Suprapubic skin (tissue), 4 donors: ENCODE measurements around the gene KTI12. TPM values are rescaled to one million over a fixed set of nuclear protein-coding genes. Genes with fewer than 3 reads are reported as not detected.
A peak's percentile ranks its signal among the peaks of the same experiment; 100 is the strongest.

Source experiments
- DNase-seq, 2 donors: peaks; one replicate each; pipeline ENCODE4 v3.0.0-alpha.2; 2019; ENCODE audit warnings: low spot score in 2 of 2
- H3K27ac ChIP-seq: fragments of 200-600 bp; sonication (generic); one replicate; pipeline ENCODE4 v1.5.1; 2019
- H3K27me3 ChIP-seq: fragments of 200-600 bp; sonication (generic); one replicate; pipeline ENCODE4 v1.5.1; 2019
- H3K36me3 ChIP-seq: fragments of 200-600 bp; sonication (generic); one replicate; pipeline ENCODE4 v1.5.1; 2019
- H3K4me1 ChIP-seq: fragments of 200-600 bp; sonication (generic); one replicate; pipeline ENCODE4 v1.5.1; 2019
- H3K4me3 ChIP-seq: fragments of 200-600 bp; sonication (generic); one replicate; pipeline ENCODE4 v1.5.1; 2019; ENCODE audit warnings: mild to moderate bottlenecking
- H3K9me3 ChIP-seq: fragments of 200-600 bp; sonication (generic); one replicate; pipeline ENCODE4 v1.5.1; 2019
- EP300 ChIP-seq: sonication (generic); formaldehyde crosslinking; IDR thresholded peaks from one replicate; pipeline ENCODE4 v1.6.1; 2017; ENCODE audit warnings: antibody characterized with exemption
- POLR2A ChIP-seq, 2 donors: fragments of 450-650 bp; IDR thresholded peaks; one replicate each; pipeline ENCODE4 v1.6.1; 2017; ENCODE audit warnings: antibody characterized with exemption in 2 of 2, mild to moderate bottlenecking in 2 of 2, moderate library complexity in 2 of 2
- POLR2AphosphoS5 ChIP-seq, 3 donors: sonication (generic); formaldehyde crosslinking; IDR thresholded peaks; one replicate each; pipeline ENCODE4 v1.6.1; 2017; ENCODE audit warnings: antibody characterized with exemption in 3 of 3
- WGBS: methylation state at CpG from one replicate; pipeline ENCODE4 v1.1.5; 2018; 5-methylcytosine and 5-hydroxymethylcytosine counted together
- total RNA-seq, 4 donors: library from RNA; depleted of rRNA; stranded (reverse); fragments of >200 nt; gene quantifications; one replicate each; pipeline ENCODE4 v1.1.0, GENCODE V29; 2016
- TF ChIP-seq, protein P1 (sequence below), 2 donors: fragments of 200-600 bp in 1 of 2; fragments of 450-650 bp in 1 of 2; sonication (generic) in 1 of 2; IDR thresholded peaks; one replicate each; pipeline ENCODE4 v1.5.1; 2016 to 2019; ENCODE audit warnings: antibody characterized with exemption in 2 of 2, mild to moderate bottlenecking in 1 of 2, moderate library complexity in 1 of 2

Gene KTI12
- total RNA-seq, 4 donors from 2014 or later = 8.0 to 15.9 (median 9.5) TPM

DNA sequence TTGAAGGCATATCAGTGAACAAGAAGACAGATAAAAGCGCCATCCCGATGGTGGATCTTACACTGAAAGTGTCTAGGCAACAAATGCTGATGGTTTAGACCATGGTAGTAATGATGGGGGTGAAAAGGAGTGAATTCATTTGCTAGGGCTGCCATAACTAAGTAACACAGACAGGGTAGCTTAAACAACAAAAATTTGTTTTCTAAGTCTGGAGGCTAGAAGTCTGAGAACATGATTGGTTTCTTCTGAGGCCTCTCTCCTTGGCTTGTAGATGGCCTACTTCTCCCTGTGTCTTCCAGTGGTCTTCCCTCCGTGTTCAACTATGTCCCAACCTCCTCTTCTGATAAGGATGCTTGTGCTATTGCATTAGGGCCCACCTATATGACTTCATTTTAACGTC lies 29.7 kb downstream of the KTI12 start:
- no peak for DNase-seq
- peaks cover 26% of the 10 kb centered on the region for H3K27me3 ChIP-seq
- no peak overlapping the region for H3K4me3 ChIP-seq
- no peak for TF ChIP-seq EP300
- TF ChIP-seq, protein P1, sequence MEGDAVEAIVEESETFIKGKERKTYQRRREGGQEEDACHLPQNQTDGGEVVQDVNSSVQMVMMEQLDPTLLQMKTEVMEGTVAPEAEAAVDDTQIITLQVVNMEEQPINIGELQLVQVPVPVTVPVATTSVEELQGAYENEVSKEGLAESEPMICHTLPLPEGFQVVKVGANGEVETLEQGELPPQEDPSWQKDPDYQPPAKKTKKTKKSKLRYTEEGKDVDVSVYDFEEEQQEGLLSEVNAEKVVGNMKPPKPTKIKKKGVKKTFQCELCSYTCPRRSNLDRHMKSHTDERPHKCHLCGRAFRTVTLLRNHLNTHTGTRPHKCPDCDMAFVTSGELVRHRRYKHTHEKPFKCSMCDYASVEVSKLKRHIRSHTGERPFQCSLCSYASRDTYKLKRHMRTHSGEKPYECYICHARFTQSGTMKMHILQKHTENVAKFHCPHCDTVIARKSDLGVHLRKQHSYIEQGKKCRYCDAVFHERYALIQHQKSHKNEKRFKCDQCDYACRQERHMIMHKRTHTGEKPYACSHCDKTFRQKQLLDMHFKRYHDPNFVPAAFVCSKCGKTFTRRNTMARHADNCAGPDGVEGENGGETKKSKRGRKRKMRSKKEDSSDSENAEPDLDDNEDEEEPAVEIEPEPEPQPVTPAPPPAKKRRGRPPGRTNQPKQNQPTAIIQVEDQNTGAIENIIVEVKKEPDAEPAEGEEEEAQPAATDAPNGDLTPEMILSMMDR (IDR thresholded peaks at IDR 0.05) = no peak
- no peak for TF ChIP-seq POLR2A (IDR thresholded peaks at IDR 0.05)
- TF ChIP-seq POLR2AphosphoS5 (IDR thresholded peaks at IDR 0.05) = no peak
- H3K9me3 ChIP-seq = no peaks in the 10 kb centered on the region
- peaks cover 5% of the 10 kb centered on the region for H3K4me1 ChIP-seq
- 60% methylated on average over 4 of the region's 4 CpGs for WGBS
- no peak overlapping the region for H3K27ac ChIP-seq
- no peaks in the 10 kb centered on the region for H3K36me3 ChIP-seq

DNA sequence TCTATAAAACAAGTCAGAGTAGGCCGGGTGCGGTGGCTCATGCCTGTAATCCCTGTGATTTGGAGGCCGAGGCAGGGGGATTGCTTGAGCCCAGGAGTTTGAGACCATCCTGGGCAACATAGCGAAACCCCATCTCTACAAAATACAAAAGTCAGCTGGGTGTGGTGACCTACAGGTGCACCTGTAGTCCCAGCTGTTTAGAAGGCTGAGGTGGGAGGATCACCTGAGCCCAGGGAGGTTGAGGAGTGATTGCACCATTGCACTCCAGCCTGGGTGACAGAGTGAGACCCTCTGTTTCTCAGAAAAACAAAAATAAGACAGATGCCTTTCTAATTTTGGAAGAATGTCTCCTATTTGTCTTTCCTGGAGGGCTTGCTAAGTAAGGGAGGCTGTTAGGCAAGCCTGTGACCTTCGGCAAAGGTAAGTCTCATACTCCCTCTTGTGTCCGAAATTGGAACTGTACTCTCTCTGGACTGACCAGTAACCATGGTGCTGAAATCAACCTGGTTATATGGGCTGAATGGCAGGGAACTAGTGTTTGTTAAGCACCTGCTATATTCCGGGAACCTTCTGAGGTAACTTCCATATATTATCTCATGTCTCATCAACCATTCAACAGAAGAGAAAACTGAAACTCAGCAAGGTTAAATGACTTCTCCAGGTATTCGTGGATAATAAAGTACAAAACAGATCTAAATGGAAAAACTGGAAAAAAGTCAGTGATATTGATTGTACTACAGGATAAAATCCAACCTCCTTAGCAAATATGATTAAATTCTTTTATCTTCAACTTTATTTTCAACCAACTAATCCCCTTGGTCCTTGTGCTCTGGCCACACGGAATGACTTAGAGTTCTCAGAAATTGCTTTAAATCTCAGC lies 31.3 kb downstream of the KTI12 start:
- peaks cover 26% of the 10 kb centered on the region for H3K27me3 ChIP-seq
- no peak for DNase-seq
- no peak for TF ChIP-seq POLR2AphosphoS5 (IDR thresholded peaks at IDR 0.05)
- TF ChIP-seq, protein P1 (IDR thresholded peaks at IDR 0.05) = peak; percentile 87 to 91
- peaks cover under 1% of the 10 kb centered on the region for H3K4me1 ChIP-seq
- WGBS = 55% methylated on average over 9 of the region's 9 CpGs
- H3K9me3 ChIP-seq = no peaks in the 10 kb centered on the region
- no peak overlapping the region for H3K4me3 ChIP-seq
- H3K36me3 ChIP-seq = no peaks in the 10 kb centered on the region
- H3K27ac ChIP-seq = no peak overlapping the region

DNA sequence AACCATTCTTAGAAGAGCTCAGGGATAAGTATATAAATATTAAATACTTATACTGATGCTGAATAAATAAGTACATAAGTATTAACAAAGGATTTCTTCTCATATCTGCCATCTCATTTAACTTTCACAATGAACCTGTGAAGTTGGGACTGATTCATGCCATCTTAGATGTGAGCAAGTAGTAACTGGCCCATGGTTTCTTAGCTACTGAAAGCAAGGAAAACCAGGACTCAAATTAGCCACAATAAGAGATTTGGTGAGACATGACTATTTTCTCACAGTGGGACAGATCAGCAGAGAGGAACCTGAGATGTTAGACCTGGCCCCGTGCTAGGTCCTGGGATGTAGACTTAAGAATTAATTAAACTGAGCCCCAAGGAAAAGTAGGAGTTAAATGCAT lies 34.9 kb downstream of the KTI12 start:
- no peak overlapping the region for H3K4me3 ChIP-seq
- H3K9me3 ChIP-seq = no peaks in the 10 kb centered on the region
- WGBS = 90% methylated on average over 1 of the region's 1 CpG
- H3K27ac ChIP-seq = no peak overlapping the region
- peaks cover 10% of the 10 kb centered on the region for H3K27me3 ChIP-seq
- DNase-seq = no peak
- no peak for TF ChIP-seq POLR2AphosphoS5 (IDR thresholded peaks at IDR 0.05)
- TF ChIP-seq POLR2A (IDR thresholded peaks at IDR 0.05) = no peak
- TF ChIP-seq, protein P1 (IDR thresholded peaks at IDR 0.05) = no peak
- no peak for TF ChIP-seq EP300
- no peaks in the 10 kb centered on the region for H3K36me3 ChIP-seq
- no peaks in the 10 kb centered on the region for H3K4me1 ChIP-seq

DNA sequence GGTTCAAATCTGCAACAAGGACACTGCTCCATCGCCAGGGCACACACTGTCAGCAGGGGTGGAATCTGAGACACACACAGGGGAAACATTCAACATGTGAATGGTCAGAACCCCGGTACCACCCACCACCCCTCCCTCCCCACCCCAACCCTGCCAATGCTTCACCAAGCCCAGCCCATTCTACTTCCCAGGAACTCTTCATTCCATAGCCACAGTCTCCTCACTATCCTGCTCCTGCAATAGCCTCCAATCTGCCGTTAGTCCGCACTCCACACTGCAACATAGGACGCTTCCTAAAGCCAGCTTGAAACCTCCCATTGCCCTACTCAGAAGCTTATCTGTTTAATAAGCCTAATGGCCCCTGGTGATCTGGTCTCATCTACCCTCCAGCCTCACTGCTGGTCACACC lies 35.6 kb downstream of the KTI12 start:
- no peak for DNase-seq
- TF ChIP-seq EP300 (no peak), POLR2AphosphoS5 (IDR thresholded peaks at IDR 0.05) (no peak), POLR2A (IDR thresholded peaks at IDR 0.05) (no peak)
- TF ChIP-seq, protein P1 (IDR thresholded peaks at IDR 0.05) = no peak

DNA sequence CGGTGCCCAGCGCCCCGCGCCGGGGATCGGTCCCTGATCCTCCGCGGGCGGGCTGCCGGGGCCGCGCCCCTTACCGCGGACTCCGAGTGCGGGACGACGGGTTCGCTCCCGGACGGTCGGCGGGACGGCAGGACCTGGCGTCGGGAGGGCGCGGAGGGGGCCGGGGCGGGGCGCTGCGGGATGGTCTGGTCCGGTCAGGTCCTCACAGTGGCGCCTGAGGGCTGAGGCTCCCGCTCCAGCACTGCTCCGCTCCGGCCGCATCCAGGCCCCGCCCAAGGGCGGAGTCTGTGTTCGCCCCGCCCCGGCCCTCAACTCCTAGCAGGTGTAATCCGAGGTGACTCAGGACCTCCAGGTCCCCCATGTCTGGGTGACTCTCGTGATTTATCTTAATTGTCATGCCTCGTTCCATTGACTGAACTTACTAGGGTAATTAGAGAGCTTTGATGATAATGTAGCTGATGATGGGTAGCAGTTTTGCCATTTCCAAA lies 43.1 kb downstream of the KTI12 start, which contains the start of gene RAB3B:
TSS of gene RAB3B (minus strand) at position 223 of the 488 bp plus-strand sequence. CDS start 13,583 bp downstream, outside the sequence.
- peak within 1 kb of the TSS; percentile 58 for H3K4me3 ChIP-seq

More for the DNA sequence above, 35.6 kb downstream of the KTI12 start:
- Histone ChIP-seq H3K36me3 (no peaks in the 10 kb centered on the region), H3K27me3 (peaks cover 13% of the 10 kb centered on the region), H3K4me1 (no peaks in the 10 kb centered on the region), H3K9me3 (no peaks in the 10 kb centered on the region), H3K4me3 (no peak overlapping the region), H3K27ac (no peak overlapping the region)
- 49% methylated on average over 5 of the region's 5 CpGs for WGBS

More for the DNA sequence above, 43.1 kb downstream of the KTI12 start, which contains the start of gene RAB3B:
- no peaks in the 10 kb centered on the region for H3K9me3 ChIP-seq
- WGBS = 4% methylated on average over 10 of the region's 46 CpGs
- H3K36me3 ChIP-seq = no peaks in the 10 kb centered on the region
- H3K4me1 ChIP-seq = peaks cover 10% of the 10 kb centered on the region
- no peak within 1 kb of the TSS for H3K27ac ChIP-seq
- H3K27me3 ChIP-seq = peaks cover 49% of the 10 kb centered on the region
- DNase-seq = peak in 1 of 2 donors; percentile 61
- TF ChIP-seq, protein P1 (IDR thresholded peaks at IDR 0.05) = no peak
- TF ChIP-seq EP300 (no peak), POLR2AphosphoS5 (IDR thresholded peaks at IDR 0.05) (no peak), POLR2A (IDR thresholded peaks at IDR 0.05) (no peak)
